ENCODE measurements around the gene ATP9A.
"Not testable (repeated sequence)": the region's sequence is repeated elsewhere in the genome, so short reads cannot be mapped to it uniquely, and the experiment has no call there.

The ATP9A gene

DNA sequence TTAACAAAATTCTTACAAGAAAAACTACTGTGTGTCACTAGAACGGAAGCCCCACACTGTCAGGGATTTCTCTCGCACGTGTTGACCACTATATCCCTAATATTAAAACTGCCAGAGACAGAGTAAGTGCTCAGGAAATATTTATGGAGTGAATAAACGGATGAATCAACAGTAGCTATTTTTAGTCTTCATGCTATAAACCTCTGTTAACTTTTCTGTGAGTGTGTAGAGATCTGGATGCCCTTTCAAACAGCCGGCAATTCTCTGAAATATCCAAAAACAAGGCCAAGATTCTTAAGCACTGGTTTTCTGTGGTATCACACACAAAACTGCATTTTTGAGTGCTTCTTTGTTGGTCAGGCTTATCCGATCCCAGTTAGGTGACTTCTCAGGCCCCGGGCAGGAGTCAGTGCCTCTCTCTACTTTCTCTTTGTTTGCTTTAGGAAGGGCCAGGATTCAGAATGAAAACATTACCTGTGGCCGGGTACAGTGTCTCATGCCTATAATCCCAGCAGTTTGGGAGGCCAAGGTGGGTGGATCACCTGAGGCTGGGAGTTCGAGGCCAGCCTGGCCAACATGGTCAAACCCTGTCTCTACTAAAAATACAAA, 15.7 kb downstream of the ATP9A start:
- no peak for DNase-seq (ENCODE audit: low read depth in 4 of 4, low spot score in 1 of 4)

DNA sequence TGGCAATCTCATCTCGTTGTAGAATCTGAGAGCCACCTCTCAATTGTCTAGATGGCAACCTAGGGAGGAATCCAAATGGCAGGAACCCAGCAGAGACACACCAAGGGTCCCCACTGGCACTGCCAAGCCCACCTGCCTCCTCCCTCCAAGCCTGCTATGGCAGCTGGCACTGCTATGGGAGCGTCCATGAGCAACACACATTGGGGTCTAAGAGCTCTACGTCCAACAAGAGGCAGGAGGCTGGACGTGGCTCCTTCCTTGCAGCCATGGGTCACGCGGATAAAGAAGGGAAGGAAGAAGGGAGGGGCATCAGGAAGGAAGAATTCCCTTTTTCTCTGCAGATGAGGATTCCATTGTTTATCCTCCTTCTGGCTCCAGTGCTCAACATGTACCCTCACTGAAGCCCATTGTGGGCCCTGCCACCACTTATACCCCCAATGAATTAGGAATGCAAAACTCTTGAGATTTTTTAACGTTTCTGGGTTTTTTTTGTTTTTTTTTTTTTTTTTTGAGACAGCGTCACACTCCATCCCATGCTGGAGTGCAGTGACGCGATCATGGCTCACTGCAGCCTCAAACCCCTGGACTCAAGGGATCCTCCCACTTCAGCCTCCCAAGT, 17.3 kb downstream of the ATP9A start:
- DNase-seq (ENCODE audit: low read depth in 4 of 4, low spot score in 1 of 4), result no peak

DNA sequence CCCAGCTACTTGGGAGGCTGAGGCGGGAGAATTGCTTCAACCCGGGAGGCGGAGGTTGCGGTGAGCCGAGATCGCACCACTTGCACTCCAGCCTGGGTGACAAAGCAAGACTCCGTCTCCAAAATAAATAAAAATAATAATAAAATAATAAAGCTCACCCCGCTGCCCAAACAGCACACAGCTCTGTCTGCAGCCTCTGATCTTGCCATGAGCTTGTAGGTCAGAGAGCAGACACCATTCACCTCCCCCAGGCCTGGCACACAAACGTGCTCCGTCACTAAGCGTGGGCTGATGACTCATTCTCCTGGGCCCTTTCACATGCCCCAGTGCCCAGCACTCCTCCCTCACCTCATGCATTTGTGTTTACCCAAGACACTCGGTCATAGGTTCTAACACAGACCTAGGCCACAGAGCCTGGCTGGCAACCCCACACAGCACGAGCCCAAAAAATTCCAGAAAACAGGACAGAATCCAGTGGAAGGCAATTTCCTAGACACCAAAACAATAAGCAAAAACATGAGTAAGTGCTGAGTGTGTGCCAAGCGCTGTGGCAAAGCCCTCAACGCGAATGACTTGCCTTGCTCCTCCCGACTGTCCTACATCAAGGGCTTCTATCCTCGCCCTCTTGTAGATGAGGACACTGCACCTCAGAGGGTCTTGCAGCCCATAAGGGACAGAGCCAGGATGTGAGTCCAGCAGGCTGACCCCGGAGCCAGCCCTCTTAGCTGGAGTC, 18.0 kb downstream of the ATP9A start:
- no peak for DNase-seq (ENCODE audit: low read depth in 4 of 4, low spot score in 1 of 4)

DNA sequence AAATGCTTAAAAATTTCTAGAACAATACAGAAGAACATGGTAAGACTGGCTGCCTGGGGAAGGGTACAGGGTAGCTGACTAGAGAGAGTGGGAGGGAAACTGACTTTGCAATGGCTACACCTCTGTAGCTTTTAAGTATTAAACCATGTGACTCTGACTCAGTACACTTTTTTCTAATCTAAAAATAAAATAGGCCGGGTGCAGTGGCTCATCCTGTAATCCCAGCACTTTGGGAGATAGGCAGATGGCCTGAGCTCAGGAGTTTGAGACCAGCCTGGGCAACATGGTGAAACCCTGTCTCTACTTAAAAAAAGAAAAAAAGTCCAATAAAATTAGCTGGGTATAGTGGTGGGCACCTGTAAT, 18.5 kb downstream of the ATP9A start:
- no peak for DNase-seq (ENCODE audit: low read depth in 4 of 4, low spot score in 1 of 4)

DNA sequence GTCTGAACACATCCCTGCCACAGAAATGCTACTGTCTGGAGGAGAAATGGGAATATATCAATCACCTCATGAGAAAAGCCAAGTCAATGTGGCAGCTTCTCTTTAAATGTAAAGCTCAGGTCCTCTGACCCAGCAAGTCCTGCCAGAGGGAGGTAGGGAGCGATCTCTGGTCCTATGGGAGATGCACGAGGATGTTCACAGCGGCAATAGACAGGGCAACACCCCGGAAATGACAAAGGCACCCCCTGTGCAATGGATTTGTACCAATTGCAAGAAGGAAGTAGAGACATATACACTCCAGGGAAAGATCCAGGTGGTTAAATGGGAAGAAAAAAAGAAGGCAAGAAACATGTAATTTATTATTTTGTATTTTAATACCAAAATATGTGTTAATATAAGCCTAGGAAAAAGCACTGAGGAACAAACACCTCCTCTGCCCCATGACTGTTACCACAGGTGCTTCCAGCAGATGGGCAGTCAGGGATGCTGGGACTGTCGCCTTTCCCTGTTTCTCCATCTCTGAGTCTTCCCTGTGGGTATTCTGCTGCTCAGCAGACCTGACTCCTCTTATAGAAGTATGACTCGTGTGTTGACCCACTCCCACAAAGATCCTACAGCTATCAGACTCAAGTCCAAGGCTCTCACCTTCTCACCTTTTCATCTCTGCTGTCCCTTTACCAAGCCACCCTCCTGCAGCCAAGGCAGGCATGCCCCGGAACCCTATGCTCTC, 20.8 kb downstream of the ATP9A start:
- DNase-seq (ENCODE audit: low read depth in 4 of 4, low spot score in 1 of 4), result no peak

DNA sequence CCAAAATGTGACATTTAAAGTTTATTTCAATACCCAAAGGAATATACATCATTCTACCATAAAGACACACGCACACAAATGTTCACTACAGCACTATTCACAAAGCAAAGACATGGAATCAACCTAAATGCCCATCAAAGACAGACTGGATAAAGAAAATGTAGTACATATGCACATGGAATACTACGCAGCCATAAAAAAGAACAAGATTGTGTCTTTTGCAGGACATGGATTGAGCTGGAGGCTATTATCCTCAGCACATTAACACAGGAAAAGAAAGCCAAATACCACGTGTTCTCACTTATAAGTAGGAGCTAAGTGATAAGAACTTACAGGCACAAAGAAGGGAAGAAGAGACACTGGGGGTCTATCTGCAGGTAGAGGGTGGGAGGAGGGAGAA, 22.4 kb downstream of the ATP9A start:
- no peak for DNase-seq (ENCODE audit: low read depth in 4 of 4, low spot score in 1 of 4)

DNA sequence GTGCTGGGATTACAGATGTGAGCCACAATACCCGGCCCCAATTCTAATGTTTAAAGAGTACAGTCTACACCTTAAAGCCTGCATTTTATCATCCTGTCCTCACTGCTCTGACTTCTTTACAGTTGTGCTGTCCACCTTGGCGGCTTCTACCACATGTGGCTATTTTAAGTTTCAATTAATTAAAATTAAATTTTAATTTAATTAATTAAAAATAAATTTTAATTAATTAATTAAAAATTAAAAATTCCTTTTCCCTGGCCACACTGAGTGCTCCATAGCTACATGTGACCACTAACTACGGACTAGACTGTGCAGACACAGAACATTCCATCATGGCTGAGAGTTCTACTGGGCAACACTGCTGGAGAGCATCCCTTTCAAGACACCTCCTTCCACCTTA, 27.4 kb downstream of the ATP9A start:
- no peak for DNase-seq (ENCODE audit: low read depth in 4 of 4, low spot score in 1 of 4)

DNA sequence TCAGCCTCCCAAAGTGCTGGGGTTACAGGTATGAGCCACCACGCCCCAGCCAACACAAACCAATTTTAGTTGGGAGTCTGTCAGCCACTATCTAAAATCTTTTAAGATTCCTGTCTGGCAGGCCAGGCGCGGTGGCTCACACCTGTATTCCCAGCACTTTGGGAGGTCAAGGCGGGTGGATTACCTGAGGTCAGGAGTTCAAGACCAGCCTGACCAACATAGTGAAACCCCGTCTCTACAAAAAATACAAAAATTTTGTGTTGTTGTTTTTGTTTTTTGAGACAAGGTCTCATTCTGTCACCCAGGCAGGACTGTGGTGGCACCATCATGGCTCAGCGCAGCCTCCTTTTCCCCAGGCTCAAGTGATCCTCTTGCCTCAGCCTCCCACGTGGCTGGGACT, 27.9 kb downstream of the ATP9A start:
- DNase-seq (ENCODE audit: low read depth in 4 of 4, low spot score in 1 of 4), result not testable (repeated sequence)

DNA sequence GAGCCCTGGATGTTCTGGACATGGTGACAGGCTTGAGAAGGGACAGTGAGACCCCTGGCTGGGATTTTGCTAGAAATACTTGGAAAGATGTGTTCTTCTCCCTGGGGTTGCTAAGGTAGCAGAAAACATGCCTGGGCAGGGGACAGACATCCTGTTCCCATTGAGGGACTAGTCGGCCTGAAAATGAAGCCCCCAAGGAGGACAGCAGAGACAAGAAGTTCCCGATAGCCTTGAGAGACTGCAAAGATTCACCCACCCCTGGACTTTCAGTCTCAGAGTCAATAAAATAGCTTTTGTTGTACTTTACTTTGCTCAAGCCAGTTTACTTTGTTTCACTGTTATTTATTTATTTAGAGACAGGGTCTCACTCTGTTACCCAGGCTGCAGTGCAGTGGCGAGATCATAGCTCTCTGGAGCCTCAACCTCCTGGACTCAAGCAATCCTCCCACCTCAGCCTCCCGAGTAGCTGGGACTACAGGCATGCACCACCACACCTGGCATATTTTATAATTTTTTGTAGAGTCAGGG, 28.4 kb downstream of the ATP9A start:
- no peak for DNase-seq (ENCODE audit: low read depth in 4 of 4, low spot score in 1 of 4)

DNA sequence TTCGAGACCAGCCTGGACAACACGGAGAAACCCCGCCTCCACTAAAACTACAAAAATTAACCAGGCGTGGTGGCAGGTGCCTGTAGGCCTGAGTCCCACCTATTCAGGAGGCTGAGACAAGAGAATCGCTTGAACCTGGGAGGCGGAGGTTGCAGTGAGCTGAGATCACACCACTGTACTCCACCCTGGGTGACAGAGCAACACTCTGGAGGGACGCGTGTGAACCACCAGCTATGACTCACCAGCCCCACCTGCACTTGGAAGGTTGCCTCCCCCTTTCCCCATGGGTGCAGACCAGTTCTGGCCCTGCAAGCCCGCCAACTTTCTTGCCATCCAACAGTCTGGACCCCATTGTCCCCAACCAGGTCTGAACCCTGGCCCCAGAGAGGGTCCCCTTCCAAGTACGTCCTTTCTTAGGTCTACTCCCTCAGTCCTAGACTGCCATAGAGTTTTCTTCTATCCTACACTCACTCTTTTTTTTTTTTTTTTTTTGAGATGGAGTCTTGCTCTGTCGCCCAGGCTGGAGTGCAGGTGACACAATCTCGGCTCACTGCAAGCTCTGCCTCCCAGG, 29.2 kb downstream of the ATP9A start:
- DNase-seq (ENCODE audit: low read depth in 4 of 4, low spot score in 1 of 4), result no peak

DNA sequence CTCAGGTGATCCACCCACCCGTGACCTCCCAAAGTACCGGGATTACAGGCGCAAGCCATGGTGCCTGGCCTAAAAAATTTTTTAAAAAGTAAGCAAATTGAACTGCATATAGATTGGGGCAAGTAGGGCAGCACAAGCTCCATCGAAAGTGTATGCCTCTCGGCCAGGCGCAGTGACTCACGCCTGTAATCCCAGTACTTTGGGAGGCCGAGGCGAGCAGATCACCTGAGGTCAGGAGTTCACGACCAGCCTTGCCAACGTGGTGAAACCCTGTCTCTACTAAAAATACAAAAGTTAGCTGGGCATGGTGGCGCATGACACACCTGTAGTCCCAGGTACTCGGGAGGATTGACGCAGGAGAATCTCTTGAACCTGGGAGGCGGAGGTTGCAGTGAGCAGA, 29.9 kb downstream of the ATP9A start:
- DNase-seq (ENCODE audit: low read depth in 4 of 4, low spot score in 1 of 4), result not testable (repeated sequence)

DNA sequence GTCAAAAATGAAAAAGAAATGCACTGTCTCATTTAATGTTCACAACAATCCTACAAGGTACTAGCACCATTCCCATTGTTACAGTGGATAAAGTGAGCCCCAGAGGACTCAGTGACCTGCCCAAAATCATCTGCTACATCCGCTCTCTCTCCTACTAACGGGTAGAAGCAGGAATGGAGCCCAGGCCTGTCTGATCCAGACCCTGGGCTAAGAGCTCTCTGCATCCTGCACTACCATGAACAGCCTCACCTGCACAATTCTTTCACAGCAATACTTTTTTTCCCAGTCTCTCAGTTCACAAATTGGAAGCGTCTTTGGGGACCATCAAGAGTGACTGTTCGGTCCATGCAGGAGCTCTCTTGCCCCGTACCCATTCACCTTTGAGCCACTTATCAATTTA, 31.2 kb downstream of the ATP9A start:
- no peak for DNase-seq (ENCODE audit: low read depth in 4 of 4, low spot score in 1 of 4)

DNA sequence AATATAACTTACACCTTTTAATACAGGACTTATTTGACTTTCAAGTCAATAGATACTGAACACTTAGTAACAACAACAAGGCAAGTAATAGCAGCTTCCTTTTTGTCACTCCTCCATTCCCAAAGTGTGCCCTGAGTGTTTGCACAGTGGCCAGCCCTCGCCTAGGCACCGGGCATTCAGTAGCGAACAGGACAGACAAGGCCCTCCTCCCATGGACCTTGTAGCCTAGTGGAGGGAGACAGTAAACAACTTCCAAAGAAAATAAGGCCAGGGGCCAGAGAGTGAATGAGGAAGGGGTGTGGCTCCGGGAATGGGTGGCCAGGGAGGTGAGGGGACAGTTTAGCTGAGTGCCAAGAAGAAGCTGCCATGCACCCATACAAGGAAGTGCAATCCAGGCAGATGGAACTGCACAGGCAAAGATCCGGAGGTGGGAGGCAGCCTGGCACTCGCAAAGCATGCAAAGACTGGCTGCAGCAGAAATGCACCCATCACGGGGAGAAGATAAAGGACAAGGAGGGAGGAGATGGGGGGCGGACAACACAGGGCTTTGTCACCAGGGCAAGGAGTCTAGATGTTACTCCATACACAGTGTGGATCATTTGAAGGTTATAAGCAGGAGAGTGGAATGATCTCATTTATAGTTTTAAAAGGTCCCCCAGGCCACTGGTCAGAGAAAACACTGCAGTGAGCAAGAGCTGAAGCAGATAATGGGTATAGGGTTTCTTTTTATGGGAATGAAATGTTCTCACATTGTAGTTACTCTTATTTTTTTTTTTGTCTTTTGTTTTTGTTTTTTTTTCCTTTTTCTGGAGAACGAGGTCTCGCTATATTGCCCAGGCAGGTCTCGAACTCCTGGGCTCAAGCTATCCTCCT, 32.2 kb downstream of the ATP9A start:
- DNase-seq (ENCODE audit: low read depth in 4 of 4, low spot score in 1 of 4), result no peak

DNA sequence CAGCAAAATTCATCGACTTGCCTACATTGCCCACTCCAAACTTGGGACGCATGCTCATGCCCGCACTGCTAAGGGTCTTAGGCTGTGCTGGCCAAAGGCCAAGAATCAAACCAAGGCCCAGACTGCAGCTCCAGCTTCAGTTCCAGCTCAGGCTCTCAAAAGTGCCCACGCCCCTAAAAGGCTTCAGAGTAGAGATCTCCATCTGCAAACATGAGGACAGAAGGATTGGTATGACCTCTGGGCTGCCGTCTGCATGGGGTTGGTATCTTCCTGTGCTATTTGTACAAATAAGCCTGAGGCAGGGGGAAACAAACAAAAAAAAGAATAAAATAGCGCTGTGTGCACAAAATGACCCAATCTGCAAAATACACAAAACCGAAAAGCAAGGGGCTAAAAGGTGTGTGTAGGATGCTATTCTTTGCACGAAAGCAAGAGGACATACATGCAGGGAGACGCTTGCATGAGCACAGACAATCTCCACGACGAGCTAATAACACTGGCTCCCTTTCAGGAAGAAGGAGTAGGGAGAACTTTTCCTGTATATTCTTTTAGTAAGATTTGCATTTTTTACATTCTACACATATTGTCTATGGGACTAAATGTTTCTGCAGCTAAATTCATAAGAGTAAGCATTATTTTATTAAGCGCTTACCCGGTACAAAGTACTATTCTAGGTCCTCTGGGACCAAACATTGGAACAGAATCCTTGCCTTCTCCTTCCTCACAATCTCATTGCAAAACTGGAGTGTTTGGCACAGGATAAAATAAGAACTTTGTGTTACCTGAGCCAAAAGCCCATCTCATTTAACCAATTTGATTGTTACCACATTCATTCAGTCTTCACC, 33.1 kb downstream of the ATP9A start:
- no peak for DNase-seq (ENCODE audit: low read depth in 4 of 4, low spot score in 1 of 4)

DNA sequence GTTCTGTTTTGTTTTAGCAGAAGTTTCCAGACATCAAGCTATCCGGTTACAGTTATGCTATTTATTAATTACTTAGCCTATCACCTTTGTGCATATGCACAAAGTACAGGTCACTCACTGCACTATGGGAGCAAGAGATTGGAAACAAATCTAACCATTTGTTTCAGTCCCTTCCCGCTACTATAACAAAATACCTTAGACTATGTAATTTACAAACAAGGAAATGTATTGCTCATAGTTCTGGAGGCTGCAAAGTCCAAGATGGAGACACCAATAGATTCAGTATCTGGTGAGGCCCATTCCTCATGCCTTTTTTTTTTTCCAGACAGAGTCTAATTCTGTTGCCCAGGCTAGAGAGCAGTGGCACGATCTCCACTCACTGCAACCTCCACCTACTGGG, 35.1 kb downstream of the ATP9A start:
- DNase-seq (ENCODE audit: low read depth in 4 of 4, low spot score in 1 of 4), result no peak

DNA sequence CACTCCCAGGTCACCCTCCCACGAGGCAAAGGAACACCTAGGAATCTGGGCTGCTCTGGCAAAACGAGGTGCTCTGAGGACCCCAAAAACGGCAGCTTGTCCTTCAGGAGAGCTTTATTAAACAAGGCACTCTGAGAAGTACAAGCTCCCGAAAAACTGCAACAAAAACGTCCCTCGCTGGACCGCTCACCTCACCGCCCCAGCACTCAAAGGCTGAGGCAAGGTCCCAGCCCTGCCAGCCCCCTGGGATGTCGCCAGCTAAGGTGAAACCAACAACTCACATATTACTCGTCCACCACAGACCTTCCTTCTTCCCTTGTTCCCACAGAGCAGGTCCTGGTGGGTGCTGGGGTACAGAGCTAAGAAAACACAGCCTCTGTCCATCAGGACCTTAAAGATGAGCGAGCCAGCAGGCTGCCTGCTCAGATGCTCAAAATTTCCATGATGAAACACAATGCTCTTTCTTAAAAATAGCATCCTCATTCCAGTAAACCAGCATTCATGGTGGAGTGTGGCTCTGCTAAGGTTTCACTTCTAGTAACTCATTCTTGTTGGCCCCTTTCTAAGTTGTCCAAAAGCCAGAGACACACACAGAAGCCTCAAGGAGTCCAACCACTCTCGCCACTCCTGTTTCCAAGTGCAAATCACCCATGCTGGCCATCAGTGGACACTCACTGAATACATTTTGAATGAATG, 35.9 kb downstream of the ATP9A start:
- no peak for DNase-seq (ENCODE audit: low read depth in 4 of 4, low spot score in 1 of 4)

DNA sequence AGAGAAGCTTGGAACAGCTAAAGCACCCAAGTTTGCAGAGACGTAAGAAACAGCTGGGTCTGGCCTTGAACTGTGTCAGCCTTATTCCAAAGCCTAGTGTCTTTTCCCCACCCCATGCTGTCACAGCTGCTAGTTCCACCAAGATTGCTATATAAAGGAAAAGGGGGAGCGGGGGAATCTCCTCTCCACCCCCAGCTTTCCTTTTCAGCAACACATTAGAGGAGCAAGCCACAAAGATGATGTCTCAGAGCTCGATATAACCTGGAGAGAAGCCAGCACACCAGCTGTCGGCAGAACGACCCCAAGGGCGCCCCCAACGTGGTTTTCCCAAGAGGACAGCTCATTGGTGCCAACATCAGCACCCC, 36.5 kb downstream of the ATP9A start:
- DNase-seq (ENCODE audit: low read depth in 4 of 4, low spot score in 1 of 4), result no peak

DNA sequence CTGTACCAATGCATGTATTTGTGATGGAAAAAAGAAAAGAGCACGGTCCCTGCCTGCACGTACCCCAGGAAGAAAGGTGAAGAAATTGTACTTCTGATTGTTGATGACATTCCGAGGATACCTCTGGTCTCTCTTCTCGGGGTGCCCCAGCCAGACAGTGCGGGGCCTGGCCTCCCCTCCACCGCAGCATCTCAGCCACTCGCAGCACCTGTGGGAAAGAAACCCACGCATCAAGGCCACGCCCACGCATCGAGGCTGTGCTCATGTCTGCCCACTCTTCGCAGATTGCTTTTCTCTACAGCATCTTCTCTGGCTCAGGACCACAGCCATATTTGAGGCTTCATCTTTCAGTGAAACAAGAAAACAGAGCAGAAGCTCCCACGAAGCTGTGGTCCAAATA, 38.4 kb downstream of the ATP9A start:
- DNase-seq (ENCODE audit: low read depth in 4 of 4, low spot score in 1 of 4), result no peak

DNA sequence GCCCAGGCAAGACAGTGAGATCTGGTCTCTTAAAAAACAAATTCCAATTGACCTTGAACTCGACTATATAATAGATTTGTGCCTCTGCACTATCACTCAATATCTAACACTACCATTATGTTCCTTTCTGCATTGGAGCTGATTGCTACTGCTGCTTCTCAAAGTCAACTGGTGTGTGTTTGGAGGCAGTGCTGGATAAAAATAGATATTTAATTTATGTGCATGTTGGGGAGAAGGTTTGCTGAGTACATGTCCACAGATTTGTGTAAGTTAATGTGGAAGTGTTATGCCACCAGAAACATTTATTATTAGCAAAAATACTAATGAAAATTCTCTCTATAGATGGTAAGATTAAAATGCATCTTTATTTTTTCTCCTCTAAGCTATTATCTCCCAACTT, 39.5 kb downstream of the ATP9A start:
- DNase-seq (ENCODE audit: low read depth in 4 of 4, low spot score in 1 of 4), result no peak
